C4-2B (cell line): ENCODE data around the gene SHANK1.

Experiments
- H3K27ac ChIP-seq: fragments of 450-650 bp; 2 replicates; pipeline ENCODE4 v1.5.1; 2017
- CTCF ChIP-seq: fragments of 450-650 bp; conservative IDR thresholded peaks from 2 replicates; pipeline ENCODE4 v1.5.1; 2017; ENCODE audit warnings: mild to moderate bottlenecking
- ZFX ChIP-seq: fragments of 450-650 bp; IDR thresholded peaks from 2 replicates; pipeline ENCODE4 v1.6.1; 2017

SHANK1 gene

GRCh38 chr19:50639121-50640112 lies 80.2 kb downstream of the SHANK1 start, which contains the start of gene SYT3:
Gene SYT3, minus strand, starts transcription at chr19:50639881. Its CDS starts 2,470 bp downstream, at chr19:50637411.
- no peak within 1 kb of the TSS for H3K27ac ChIP-seq
- TF ChIP-seq CTCF (no peak), ZFX (no peak)

- H3K27ac ChIP-seq: no peak overlapping the region
- no peak for TF ChIP-seq CTCF
- TF ChIP-seq ZFX: no peak
Observed at GRCh38 chr19:50638600-50638999, 81.0 kb downstream of the SHANK1 start.

GRCh38 chr19:50636317-50637085 lies 83.1 kb downstream of the SHANK1 start:
- H3K27ac ChIP-seq: no peak overlapping the region
- TF ChIP-seq CTCF (no peak), ZFX (no peak)

GRCh38 chr19:50633973-50634372 lies 85.6 kb downstream of the SHANK1 start:
- no peak overlapping the region for H3K27ac ChIP-seq
- TF ChIP-seq CTCF: no peak
- no peak for TF ChIP-seq ZFX

- H3K27ac ChIP-seq: no peak overlapping the region
- TF ChIP-seq ZFX (no peak), CTCF (no peak)
Observed at GRCh38 chr19:50633359-50633758, 86.2 kb downstream of the SHANK1 start.

GRCh38 chr19:50632151-50632835 lies 87.3 kb downstream of the SHANK1 start:
- TF ChIP-seq CTCF: no peak; the same call in 1 of the 2 replicates
- TF ChIP-seq ZFX: no peak
- H3K27ac ChIP-seq: no peak overlapping the region
